Measurements from ENCODE around the gene ISLR2. TPM values are rescaled to one million over a fixed set of nuclear protein-coding genes. Genes with fewer than 3 reads are reported as not detected.
"Not testable (repeated sequence)": the region's sequence is repeated elsewhere in the genome, so short reads cannot be mapped to it uniquely, and the experiment has no call there.

The ISLR2 gene, protein sequence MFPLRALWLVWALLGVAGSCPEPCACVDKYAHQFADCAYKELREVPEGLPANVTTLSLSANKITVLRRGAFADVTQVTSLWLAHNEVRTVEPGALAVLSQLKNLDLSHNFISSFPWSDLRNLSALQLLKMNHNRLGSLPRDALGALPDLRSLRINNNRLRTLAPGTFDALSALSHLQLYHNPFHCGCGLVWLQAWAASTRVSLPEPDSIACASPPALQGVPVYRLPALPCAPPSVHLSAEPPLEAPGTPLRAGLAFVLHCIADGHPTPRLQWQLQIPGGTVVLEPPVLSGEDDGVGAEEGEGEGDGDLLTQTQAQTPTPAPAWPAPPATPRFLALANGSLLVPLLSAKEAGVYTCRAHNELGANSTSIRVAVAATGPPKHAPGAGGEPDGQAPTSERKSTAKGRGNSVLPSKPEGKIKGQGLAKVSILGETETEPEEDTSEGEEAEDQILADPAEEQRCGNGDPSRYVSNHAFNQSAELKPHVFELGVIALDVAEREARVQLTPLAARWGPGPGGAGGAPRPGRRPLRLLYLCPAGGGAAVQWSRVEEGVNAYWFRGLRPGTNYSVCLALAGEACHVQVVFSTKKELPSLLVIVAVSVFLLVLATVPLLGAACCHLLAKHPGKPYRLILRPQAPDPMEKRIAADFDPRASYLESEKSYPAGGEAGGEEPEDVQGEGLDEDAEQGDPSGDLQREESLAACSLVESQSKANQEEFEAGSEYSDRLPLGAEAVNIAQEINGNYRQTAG
- polyA plus RNA-seq (ENCODE audit: insufficient read length in 10 of 10) = 1 to 10 TPM; 2.3 to 6.8 (median 4.4) TPM
- long read RNA-seq, donor 1, partial matches to known transcripts = 0 of 1 reads
- long read RNA-seq, donor 1, other reads (novel, unspliced or antisense) = 0 of 1 reads
- long read RNA-seq, donor 2, partial matches to known transcripts = 0 of 1 reads
- long read RNA-seq, donor 2, other reads (novel, unspliced or antisense) = 0 of 1 reads
- long read RNA-seq, donor 3 = 0 reads
- long read RNA-seq, donor 4 = 0 reads
- long read RNA-seq, donor 5, partial matches to known transcripts = 0 of 2 reads
- long read RNA-seq, donor 5, other reads (novel, unspliced or antisense) = 0 of 2 reads
- long read RNA-seq, donor 6, partial matches to known transcripts = 9 of 11 reads
- long read RNA-seq, donor 6, other reads (novel, unspliced or antisense) = 0 of 11 reads
- long read RNA-seq, donor 7, partial matches to known transcripts = 0 of 3 reads
- long read RNA-seq, donor 7, other reads (novel, unspliced or antisense) = 0 of 3 reads
- long read RNA-seq, donor 8 = 0 reads
- long read RNA-seq, donor 9, partial matches to known transcripts = 0 of 1 reads
- long read RNA-seq, donor 9, other reads (novel, unspliced or antisense) = 0 of 1 reads

DNA sequence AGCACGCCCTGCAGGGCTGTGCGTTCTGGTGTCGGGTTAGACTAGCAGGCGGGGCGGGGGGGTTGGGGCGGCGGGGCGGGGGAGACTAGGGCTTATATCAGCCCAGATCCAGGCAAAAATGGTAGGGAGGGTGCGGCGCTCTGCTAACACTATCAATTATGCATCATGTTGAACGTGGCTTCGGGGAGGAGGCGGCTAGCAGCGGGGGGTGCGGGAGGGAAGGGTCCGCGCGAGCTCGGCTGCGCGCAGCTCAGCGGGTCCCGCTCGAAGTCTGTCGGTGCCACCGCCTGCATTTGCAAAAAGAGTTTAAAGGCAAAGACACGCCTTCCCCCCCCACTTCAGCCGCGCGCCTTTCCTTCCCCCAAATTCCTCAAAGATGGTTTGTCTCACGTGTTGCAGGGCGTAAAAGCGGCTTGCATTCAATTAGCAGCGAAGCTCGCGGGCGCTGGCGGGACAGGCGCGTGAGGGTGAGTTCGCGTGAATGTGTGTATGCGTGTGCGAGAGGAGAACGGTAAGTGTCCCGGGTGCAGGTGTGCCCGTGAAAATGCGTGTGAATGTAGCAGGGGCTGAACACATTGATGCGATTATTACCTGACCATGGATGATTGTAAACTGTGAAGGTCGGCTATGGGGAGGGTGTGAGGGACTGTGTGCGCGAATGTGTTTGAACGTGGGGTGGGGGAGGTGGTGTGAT, at the start of gene ISLR2:
ISLR2 (plus strand) TSS at position 432 of the 694 bp plus-strand sequence. CDS start 2,169 bp downstream, outside the sequence.
- DNase-seq = peak; percentile 23 to 84 (median 58)

- not testable (repeated sequence) for DNase-seq
Observed at GRCh38 chr15:74082450-74082849, 47.9 kb upstream of the ISLR2 start, which contains the start of gene GOLGA6A. GOLGA6A (minus strand) TSS chr15:74082550; CDS start chr15:74082509, 41 bp downstream.

DNA sequence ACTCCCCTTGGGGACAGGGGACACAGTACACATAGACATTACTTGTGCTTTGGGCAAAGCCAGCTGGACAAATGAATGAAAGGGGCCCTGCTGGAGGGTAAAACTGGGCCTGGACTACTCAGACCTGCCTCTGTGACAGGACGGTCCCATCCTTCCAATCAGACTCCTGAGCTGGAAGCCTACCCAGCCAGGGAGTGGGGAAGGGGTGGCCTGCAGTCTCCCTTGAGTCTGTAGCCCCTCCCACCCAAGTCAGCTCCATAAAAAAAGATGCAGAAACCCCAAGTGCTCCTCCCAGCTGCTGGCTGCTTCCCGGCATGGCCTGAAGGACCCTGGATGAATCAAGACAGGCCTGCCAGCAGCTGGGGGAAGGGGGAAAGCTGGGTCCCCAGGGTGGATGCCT, 35.8 kb upstream of the ISLR2 start:
- not testable (repeated sequence) for DNase-seq

DNA sequence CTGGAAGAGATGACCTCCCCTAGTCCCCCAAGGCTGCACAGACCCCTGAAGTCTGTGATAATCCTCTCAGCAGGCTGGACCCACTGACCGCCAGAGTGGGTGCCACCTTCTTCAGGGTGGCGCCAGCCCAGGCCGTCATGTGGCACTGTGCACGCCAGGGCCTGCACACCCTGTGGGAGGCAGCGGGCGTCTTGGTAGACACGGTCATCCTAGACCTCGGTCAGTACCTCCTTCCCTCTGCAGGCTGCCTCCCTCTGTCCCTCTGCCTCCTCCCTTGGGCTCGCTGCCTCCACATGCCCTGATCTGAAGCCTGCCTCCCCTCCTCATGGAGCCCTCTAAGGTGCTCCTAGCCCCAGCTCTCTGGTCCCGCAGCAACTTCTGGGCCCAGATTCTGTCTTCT, 34.8 kb upstream of the ISLR2 start:
- DNase-seq = not testable (repeated sequence)

DNA sequence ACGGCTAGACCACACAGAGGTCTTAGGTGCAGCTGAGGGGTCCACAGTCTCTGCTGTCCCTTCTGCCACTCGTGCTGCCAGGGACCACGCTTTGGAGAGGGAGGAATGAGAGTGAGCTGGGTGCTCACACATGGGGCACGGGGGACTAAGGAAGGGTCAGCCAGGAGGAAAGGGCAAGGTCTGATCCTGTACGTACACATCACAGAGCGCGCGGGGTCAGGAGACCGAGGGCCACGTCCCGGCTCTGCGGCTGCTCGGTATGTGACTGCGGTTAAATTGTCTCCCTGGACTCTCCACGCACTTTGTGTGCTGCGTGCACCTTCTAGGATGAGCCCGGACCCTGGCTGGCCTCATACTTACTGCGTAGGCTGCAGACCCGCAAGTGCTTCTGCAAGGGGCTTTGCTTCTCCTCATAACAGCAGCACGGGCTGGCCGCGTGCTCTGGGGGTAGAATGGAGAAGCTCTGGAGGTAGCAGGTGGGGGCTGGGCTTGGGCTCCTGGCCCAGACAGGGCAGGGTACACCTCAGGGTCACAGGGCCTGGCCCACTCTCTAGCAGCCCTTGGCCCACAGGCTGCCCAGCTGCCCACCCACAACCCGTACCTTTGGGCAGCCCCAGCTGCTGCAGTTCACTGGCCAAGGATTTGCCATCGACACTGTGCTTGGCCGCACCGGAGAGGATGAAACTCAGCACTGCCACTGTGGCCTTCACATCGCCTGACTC, 33.5 kb upstream of the ISLR2 start:
- not testable (repeated sequence) for DNase-seq

DNA sequence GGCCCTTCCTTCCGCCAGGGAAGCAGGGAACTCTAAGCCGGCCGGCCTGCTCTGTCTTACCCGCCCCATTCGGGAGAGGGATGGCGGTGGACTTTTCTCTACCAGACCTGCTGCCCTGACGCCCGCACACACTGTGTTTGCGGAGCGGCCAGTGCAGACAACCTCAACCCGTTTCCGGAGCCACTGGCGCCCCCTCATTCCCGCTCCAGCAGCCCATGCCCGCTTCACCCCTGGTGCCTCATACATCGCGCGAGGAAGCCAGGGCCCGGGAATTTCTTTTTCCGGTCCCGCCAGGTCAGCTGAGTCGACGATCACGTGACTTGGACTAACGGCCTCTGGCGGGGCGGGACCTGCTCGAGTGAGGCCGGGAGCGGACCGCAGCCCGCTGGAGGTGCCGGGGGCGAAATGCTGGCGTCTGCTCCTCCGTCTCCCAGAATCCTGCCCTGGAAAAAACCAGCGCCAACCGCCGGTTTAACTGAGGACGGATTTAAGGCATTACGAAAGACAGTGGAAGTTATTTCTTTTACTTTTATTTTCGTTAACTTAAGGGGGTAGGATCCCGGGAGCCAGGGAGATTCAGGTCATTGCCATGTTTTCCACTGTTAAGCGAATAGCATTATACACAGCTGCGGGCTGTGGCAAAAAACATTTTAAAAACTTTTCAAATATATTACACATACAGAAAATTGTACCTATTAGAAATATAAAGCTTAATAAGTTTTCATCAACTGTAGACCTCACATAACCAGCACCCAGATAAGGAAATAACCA, 30.2 kb upstream of the ISLR2 start:
- peak; percentile 85 to 96 (median 89) for DNase-seq

GRCh38 chr15:74108111-74108510, 22.3 kb upstream of the ISLR2 start:
- DNase-seq = no peak

DNA sequence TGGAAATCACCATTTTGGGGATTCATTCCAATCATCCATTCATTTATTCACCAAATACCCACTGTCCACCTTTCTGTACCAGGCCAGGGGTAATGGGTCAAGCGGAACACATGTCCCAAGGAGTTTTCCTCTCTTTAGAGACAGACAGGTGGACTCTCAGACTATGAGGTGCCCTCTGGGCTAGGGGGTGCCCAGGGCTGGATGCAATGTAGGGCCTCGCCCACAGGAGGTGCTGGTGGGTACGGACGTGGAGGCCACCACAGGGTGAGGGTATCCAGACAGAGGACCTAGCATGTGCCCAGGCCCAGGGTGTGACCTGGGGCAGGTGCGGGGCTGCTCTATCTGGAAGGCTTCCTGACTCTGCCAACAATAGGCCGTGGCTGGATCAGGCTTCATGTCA, 21.8 kb upstream of the ISLR2 start:
- DNase-seq = not testable (repeated sequence)

- no peak for DNase-seq
Observed at GRCh38 chr15:74109713-74110112, 20.7 kb upstream of the ISLR2 start.

GRCh38 chr15:74120426-74120825, 10.0 kb upstream of the ISLR2 start:
- no peak for DNase-seq

DNA sequence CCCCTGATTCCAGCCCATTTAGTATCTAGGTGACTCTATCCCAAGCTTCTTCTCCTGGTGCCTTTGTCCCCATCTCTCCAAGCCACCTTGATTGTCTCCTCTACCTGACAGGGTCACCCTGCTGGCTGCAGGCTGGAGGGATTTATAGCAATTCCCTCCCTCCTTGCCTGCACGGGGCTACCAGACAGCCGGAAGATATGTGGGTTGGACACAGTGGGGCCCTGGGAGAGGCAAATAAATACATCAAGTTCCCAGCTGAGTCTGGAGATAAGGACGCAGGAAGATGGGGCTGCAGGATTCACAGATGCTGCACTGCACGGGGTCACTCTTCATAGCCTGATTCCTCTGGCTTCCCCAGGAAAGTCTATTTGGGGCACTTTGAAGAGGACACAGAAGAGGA, 9.3 kb upstream of the ISLR2 start:
- no peak for DNase-seq

DNA sequence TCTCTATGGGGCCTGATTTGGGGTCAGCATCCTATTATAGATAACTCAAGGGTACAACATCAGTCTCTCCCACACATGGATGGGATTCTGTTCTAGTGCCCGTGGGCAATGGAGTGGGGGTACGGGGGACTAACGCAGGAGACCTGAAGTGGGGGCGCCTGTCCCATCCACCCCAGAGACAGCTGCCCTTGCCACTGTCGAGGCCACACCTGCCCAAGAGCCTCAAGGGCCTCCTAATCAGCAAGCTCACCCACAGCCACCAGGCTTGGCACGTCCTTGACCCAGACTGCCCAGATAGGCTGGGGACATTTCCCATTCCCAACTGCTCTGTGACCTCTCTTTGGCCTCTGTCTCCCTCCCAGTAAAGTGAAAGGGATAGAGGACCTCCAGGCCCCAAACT, 8.5 kb upstream of the ISLR2 start:
- DNase-seq = no peak

DNA sequence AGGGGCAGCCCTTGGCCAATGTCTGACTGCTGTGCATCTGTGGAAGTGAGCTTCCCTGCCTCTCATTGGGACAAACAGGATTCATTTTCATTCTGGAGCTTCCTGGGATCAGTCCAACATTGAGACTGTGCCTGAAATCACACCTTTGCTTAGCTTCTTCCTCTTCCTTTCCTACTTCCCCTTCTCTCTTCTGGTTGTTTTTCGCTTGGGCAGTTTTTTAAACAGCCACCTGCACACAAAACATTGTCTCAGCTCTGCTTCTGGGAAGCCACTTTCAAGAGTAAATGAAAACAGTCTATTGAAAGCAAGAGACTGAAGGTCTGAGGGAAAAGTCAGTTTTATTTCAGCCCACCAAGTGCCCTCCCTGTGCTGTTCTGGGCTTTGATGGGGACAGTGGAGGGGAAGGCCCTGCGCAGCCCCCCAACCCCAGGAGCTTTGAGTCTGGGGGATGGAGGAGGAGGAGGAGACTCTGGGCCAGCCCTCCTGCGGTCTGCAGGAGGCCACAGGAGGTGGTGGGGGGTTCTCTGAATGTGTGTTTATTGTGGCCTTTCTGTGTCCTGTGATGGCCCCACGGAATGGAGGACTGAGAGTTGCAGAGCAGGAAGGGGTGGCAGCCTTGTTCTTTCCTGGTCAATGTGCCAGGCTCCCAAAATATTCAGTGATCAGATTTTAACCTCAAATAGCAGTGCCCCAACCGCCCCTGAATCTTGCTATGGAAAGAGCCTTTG, 7.8 kb upstream of the ISLR2 start:
- no peak for DNase-seq

GRCh38 chr15:74123131-74123429, 7.3 kb upstream of the ISLR2 start:
- DNase-seq = peak in 1 of 3 donors; percentile 18

- no peak for DNase-seq
Observed at GRCh38 chr15:74123658-74124057, 6.7 kb upstream of the ISLR2 start.

DNA sequence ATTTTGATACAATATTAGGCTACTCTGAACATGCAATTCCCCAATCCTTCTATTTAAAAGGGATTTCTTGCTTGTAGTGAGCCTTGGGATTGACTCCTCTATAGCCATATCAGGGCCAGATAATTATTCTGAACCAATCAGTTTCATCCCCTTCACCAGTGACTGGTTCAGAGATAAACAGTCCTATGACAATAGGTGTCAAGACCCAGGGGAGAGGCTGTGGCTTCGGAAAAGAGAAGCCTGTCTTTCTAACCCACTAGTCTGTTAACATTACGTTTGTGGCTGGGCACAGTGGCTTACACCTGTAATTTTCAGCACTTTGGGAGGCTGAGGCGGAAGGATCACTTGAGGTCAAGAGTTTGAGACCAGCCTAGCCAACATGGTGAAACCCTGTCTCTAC, 6.2 kb upstream of the ISLR2 start:
- DNase-seq = no peak

- no peak for DNase-seq
Observed at GRCh38 chr15:74124759-74125158, 5.6 kb upstream of the ISLR2 start.

DNA sequence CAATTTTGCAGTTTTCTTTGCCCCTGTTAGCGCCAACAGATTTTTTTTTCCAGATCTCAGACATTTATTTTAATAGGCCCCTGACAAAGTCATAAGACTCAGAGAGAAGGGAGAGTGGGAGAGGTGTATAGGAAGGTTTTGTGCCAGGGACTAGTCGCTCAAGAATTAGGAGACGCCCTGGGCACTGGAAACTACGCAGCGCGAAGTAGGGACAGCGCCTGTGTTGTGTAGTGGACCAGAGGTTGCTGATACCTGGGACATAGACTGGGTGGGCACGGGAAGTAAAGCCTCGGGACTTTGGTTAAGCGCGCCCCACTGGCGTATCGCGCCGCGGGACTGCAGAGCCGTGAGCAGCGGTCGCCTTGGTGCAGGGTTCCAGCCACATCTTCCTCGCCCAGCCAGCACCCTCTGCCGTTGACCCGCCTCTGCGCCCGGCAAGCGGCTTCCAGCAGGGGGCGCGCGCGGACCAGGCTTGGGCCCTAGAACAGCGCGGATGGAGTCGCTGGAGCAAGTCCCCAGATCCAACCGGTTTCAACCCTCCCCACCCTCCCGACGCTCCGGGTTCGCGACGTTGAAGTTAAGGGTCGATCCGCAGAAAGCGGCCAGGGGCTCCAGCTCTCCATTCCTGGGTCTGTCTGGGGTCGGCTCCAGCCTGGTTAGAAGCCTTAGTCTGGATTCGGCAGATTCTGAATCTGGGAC, 3.0 kb upstream of the ISLR2 start:
- DNase-seq = peak; percentile 88 to 96 (median 92)

All from muscle of back (tissue), 13 donors.